AG09309 (cell line): ENCODE measurements around the gene STPG1.

Source experiments
- DNase-seq: peaks from one replicate; pipeline ENCODE4 v3.0.0-alpha.2; 2010; ENCODE audit warnings: low read depth
- H3K4me3 ChIP-seq: 2 replicates; pipeline ENCODE4 v1.5.1; 2011; ENCODE audit warnings: mild to moderate bottlenecking, low read depth, low read length, moderate library complexity; ENCODE audit not compliant: control insufficient read depth
- CTCF ChIP-seq: IDR thresholded peaks from 2 replicates; pipeline ENCODE4 v1.5.1; 2011; ENCODE audit warnings: mild to moderate bottlenecking, low read depth, low read length, inconsistent platforms; ENCODE audit not compliant: insufficient read depth, control insufficient read depth; ENCODE audit errors: missing control alignments

The STPG1 gene

GRCh38 chr1:24364605-24364974 is 49.0 kb downstream of the STPG1 start:
- DNase-seq: no peak
- no peak for TF ChIP-seq CTCF
- H3K4me3 ChIP-seq: no peak overlapping the region

- DNase-seq: no peak
- no peak overlapping the region for H3K4me3 ChIP-seq
- TF ChIP-seq CTCF: no peak
Observed at GRCh38 chr1:24363994-24364393, 49.6 kb downstream of the STPG1 start.

DNA sequence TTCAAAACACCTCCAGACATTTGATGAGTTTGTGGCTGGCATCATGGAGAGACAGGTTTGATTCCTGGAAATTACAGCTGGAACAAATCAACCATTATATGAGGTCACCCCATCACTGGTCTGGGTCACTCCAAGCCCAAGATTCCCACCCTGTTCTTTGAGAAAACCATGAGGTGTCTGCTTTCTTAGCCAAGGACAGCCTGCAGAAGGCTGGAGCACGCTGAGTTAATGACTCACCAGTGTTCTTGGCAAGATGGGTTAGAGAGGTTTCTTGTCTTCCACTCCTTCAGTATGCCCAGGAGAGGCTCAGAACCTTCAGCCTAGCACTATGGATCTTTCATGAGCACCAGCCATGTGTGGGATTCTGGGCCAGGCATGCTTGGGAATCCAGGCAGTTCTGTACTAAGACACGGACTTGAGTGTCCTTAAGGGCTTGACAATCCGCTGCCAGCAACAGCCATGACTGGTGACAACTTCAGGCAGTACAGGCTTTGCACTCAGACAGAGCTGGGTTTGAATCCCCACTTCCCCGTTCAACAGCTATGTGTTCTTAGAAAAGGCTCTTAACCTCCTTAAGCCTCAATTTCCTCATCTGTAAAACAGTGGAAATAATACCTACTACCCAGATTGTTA is 50.5 kb downstream of the STPG1 start:
- no peak for TF ChIP-seq CTCF
- DNase-seq: peak; percentile 55
- no peak overlapping the region for H3K4me3 ChIP-seq

GRCh38 chr1:24362396-24362795 is 51.2 kb downstream of the STPG1 start:
- no peak overlapping the region for H3K4me3 ChIP-seq
- no peak for DNase-seq
- TF ChIP-seq CTCF: no peak

- H3K4me3 ChIP-seq: no peak overlapping the region
- no peak for TF ChIP-seq CTCF
- DNase-seq: no peak
Observed at GRCh38 chr1:24361811-24362210, 51.8 kb downstream of the STPG1 start.

DNA sequence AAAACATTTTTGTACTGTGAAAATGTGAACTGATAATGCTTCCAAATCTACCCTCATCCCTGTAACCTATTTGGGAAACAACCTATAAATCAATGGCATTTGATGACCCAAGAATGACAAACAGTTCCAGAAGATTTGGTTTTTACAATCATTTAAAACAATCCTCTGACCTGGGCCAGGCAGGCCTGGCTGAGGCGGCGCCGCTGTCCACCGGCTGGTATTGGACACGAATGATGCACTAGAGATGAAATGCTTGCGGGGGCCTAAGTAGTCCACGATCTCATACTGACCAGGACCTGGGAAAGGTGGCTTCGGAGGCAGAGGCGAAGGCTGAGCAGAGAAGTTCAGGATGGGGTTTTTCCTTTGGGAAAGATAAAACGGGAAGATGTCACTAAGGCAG is 52.9 kb downstream of the STPG1 start:
- TF ChIP-seq CTCF: no peak
- H3K4me3 ChIP-seq: no peak overlapping the region
- DNase-seq: no peak

DNA sequence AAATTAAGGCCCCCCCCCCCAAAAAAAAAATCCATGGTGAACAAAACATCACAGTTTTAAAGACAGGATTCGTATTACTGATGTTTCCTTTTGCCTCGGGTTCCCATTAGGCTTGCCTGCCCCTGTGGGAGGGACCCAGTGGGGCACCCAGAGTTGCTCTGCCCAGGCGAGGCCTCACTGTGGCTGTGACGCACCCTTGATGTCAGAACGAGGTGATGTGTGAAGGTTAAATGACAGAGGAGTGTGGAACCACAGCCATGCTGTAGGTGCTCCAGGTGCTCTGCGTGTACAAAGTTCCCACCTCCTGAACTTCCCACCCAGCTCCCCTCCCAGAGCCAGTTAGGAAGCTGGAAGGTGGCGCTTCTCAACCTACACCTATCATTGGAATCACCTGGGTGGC is 56.5 kb downstream of the STPG1 start:
- DNase-seq: no peak
- TF ChIP-seq CTCF: no peak
- no peak overlapping the region for H3K4me3 ChIP-seq
